ENCODE measurements around the gene LAD1. TPM values are rescaled to one million over a fixed set of nuclear protein-coding genes. Genes with fewer than 3 reads are reported as not detected.

The LAD1 gene
- total RNA-seq, 2 donors from 2014 or later = 13.5 to 13.6 TPM

- Mint-ChIP-seq H3K4me3 (no peak overlapping the region), H3K4me1 (no peaks in the 10 kb centered on the region), H3K27ac (no peak overlapping the region), H3K9me3 (no peaks in the 10 kb centered on the region), H3K27me3 (ENCODE audit: insufficient read depth) (no peaks in the 10 kb centered on the region), H3K36me3 (ENCODE audit: low read depth) (peaks cover 5% of the 10 kb centered on the region)
- DNase-seq = no peak
- no peaks in the 10 kb centered on the region for H3K36me3 ChIP-seq (ENCODE audit: control insufficient read depth, insufficient read depth, low read length)
- H3K4me3 ChIP-seq (ENCODE audit: low read length) = no peak overlapping the region
- no peak overlapping the region for H3K9ac ChIP-seq (ENCODE audit: extremely low read depth, low read length, poor library complexity, severe bottlenecking)
- no peaks in the 10 kb centered on the region for H3K9me3 ChIP-seq (ENCODE audit: control insufficient read depth, low read length)
- no peaks in the 10 kb centered on the region for H3K4me1 ChIP-seq (ENCODE audit: control insufficient read depth, insufficient read depth, low read length)
- no peak for TF ChIP-seq CTCF (conservative IDR thresholded peaks at IDR 0.05)
- WGBS, 2 experiments (ENCODE audit: insufficient coverage in 1 of 2, insufficient read length in 1 of 2) = 91 to 92% methylated on average over 7 to 8 of the region's 8 CpGs
- H3K27ac ChIP-seq (ENCODE audit: low read depth, low read length) = no peak overlapping the region
- no peaks in the 10 kb centered on the region for H3K27me3 ChIP-seq (ENCODE audit: control insufficient read depth, insufficient read depth, low read length, poor library complexity, severe bottlenecking)
Observed at GRCh38 chr1:201386208-201386607, 12.9 kb downstream of the LAD1 start.

GRCh38 chr1:201385299-201385891 is 13.7 kb downstream of the LAD1 start:
- 69 to 100% methylated on average over 1 to 8 of the region's 8 CpGs for WGBS, 2 experiments (ENCODE audit: insufficient coverage in 1 of 2, insufficient read length in 1 of 2)
- no peak overlapping the region for H3K27ac Mint-ChIP-seq
- no peaks in the 10 kb centered on the region for H3K9me3 ChIP-seq (ENCODE audit: control insufficient read depth, low read length)
- TF ChIP-seq CTCF (conservative IDR thresholded peaks at IDR 0.05) = peak; percentile 97
- no peak overlapping the region for H3K4me3 ChIP-seq (ENCODE audit: low read length)
- H3K4me1 ChIP-seq (ENCODE audit: control insufficient read depth, insufficient read depth, low read length) = no peaks in the 10 kb centered on the region
- H3K9me3 Mint-ChIP-seq = no peaks in the 10 kb centered on the region
- DNase-seq = peak; percentile 95
- no peaks in the 10 kb centered on the region for H3K4me1 Mint-ChIP-seq
- no peaks in the 10 kb centered on the region for H3K36me3 ChIP-seq (ENCODE audit: control insufficient read depth, insufficient read depth, low read length)
- no peak overlapping the region for H3K27ac ChIP-seq (ENCODE audit: low read depth, low read length)
- H3K9ac ChIP-seq (ENCODE audit: extremely low read depth, low read length, poor library complexity, severe bottlenecking) = no peak overlapping the region
- H3K27me3 Mint-ChIP-seq (ENCODE audit: insufficient read depth) = no peaks in the 10 kb centered on the region
- peaks cover 5% of the 10 kb centered on the region for H3K36me3 Mint-ChIP-seq (ENCODE audit: low read depth)
- H3K27me3 ChIP-seq (ENCODE audit: control insufficient read depth, insufficient read depth, low read length, poor library complexity, severe bottlenecking) = no peaks in the 10 kb centered on the region
- no peak overlapping the region for H3K4me3 Mint-ChIP-seq

- WGBS, 2 experiments (ENCODE audit: insufficient coverage in 1 of 2, insufficient read length in 1 of 2) = 81 to 88% methylated on average over 3 to 4 of the region's 4 CpGs
- Histone ChIP-seq H3K27me3 (ENCODE audit: control insufficient read depth, insufficient read depth, low read length, poor library complexity, severe bottlenecking) (no peaks in the 10 kb centered on the region), H3K4me3 (ENCODE audit: low read length) (no peak overlapping the region), H3K4me1 (ENCODE audit: control insufficient read depth, insufficient read depth, low read length) (no peaks in the 10 kb centered on the region), H3K9ac (ENCODE audit: extremely low read depth, low read length, poor library complexity, severe bottlenecking) (no peak overlapping the region), H3K27ac (ENCODE audit: low read depth, low read length) (no peak overlapping the region), H3K36me3 (ENCODE audit: control insufficient read depth, insufficient read depth, low read length) (no peaks in the 10 kb centered on the region), H3K9me3 (ENCODE audit: control insufficient read depth, low read length) (no peaks in the 10 kb centered on the region)
- peaks cover 5% of the 10 kb centered on the region for H3K36me3 Mint-ChIP-seq (ENCODE audit: low read depth)
- no peaks in the 10 kb centered on the region for H3K9me3 Mint-ChIP-seq
- no peak for TF ChIP-seq CTCF (conservative IDR thresholded peaks at IDR 0.05)
- no peak overlapping the region for H3K4me3 Mint-ChIP-seq
- no peaks in the 10 kb centered on the region for H3K27me3 Mint-ChIP-seq (ENCODE audit: insufficient read depth)
- H3K27ac Mint-ChIP-seq = no peak overlapping the region
- no peaks in the 10 kb centered on the region for H3K4me1 Mint-ChIP-seq
- DNase-seq = no peak
Observed at GRCh38 chr1:201384406-201384782, 14.7 kb downstream of the LAD1 start.

Data from endodermal cell (in vitro differentiated cells).